Posterior cingulate gyrus (tissue), 11 donors: ENCODE measurements around the gene SOX3.

Experiments
- DNase-seq, 10 donors: peaks; one replicate each; pipeline versions ENCODE4 v3.0.0 to v3.0.0-alpha.2; 2020 to 2021; ENCODE audit warnings: mixed read lengths in 3 of 10
- intact Hi-C: fragments of 100-400 bp; cut with DNase I; formaldehyde crosslinking; loops from one replicate; pipeline ENCODE4 v1.15.1; 2023

The SOX3 gene

GRCh38 chrX:140501321-140501720 lies 3.5 kb downstream of the SOX3 start:
- intact Hi-C loops, result loop anchor here (10.0 kb wide), 1 partner anchor 447 kb away; no protein-coding TSS in a partner anchor

GRCh38 chrX:140500441-140500840 lies 4.4 kb downstream of the SOX3 start:
- no peak for DNase-seq

More at GRCh38 chrX:140501321-140501720, 3.5 kb downstream of the SOX3 start:
- DNase-seq, result peak in 1 of 10 donors; percentile 58

GRCh38 chrX:140495739-140496138 lies 9.1 kb downstream of the SOX3 start:
- DNase-seq, result no peak
- intact Hi-C loops, result no loop called here

More at GRCh38 chrX:140500441-140500840, 4.4 kb downstream of the SOX3 start:
- intact Hi-C loops, result loop anchor here (10.0 kb wide), 1 partner anchor 446 kb away; no protein-coding TSS in a partner anchor

GRCh38 chrX:140492066-140492994 lies 12.5 kb downstream of the SOX3 start:
- DNase-seq, result no peak
- intact Hi-C loops, result no loop called here

GRCh38 chrX:140480765-140481164 lies 24.1 kb downstream of the SOX3 start:
- no peak for DNase-seq

DNA sequence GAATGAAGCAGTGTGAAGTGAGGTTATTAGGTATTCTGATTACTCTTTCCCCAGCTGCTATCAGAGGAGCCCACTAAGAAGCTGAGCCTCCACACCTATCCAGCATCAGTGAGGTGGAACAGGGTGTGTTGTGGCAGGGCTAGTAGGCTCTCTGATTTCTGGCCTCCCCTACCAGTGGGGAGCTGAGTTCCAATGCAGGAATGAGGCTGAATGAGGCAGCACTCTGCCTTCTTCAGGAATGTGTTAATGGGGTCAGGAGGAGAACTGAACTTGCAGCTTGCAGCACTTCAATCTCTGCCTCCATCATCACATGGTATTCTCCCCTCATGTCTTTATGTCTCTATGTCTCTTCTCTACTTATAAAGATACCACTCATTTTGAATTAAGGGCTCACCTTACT lies 26.9 kb downstream of the SOX3 start:
- DNase-seq, result no peak
- intact Hi-C loops, result no loop called here

More at GRCh38 chrX:140480765-140481164, 24.1 kb downstream of the SOX3 start:
- intact Hi-C loops, result no loop called here

GRCh38 chrX:140475025-140475424 lies 29.8 kb downstream of the SOX3 start:
- intact Hi-C loops, result no loop called here
- DNase-seq, result no peak

DNA sequence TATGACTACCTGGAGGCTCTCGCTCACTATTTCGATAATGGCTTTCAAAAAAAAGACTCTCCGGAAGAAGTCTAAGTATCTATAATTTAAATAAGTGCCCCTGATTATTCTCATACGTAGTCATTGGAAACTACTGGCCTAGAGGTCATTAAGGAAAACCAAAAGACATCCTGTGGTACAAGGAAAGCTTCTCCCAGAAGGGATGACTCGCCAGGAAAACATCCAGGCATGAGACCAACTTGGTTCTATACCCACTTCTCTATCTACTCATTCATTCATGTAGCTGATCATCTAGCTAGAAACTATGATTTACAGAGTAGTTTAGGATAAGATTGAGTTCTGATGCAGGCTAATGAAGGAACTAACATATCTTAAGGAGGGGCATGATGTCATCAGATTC lies 37.7 kb downstream of the SOX3 start:
- intact Hi-C loops, result no loop called here
- no peak for DNase-seq
